CD8-positive, alpha-beta memory T cell (primary cell): ENCODE measurements around the gene SEL1L. TPM values are rescaled to one million over a fixed set of nuclear protein-coding genes. Genes with fewer than 3 reads are reported as not detected.

Experiments
- CTCF ChIA-PET: fragments of 350-600 bp; sonication (Branson Sonifier 250); formaldehyde crosslinking; loops from one replicate; lab custom pipeline; 2021; ENCODE audit warnings: antibody characterized with exemption; lab: Charles Lee
- POLR2A ChIA-PET: fragments of 350-600 bp; sonication (Branson Sonifier 250); formaldehyde crosslinking; loops from one replicate; lab custom pipeline; 2021; ENCODE audit warnings: antibody characterized with exemption; lab: Charles Lee
- DNase-seq, 5 donors: peaks; one replicate each; pipeline versions ENCODE4 v3.0.0 to v3.0.0-alpha.2; 2020 to 2022; ENCODE audit warnings: mixed read lengths in 1 of 5
- H3K27ac ChIP-seq: one replicate; pipeline ENCODE4 v1.7.0; 2013; ENCODE audit warnings: low read depth, mild to moderate bottlenecking, low read length, moderate library complexity
- H3K27me3 ChIP-seq: 2 replicates; pipeline ENCODE4 v1.7.0; 2013; ENCODE audit warnings: low read length, mild to moderate bottlenecking; ENCODE audit not compliant: insufficient read depth, poor library complexity, severe bottlenecking
- H3K36me3 ChIP-seq: 2 replicates; pipeline ENCODE4 v1.7.0; 2013; ENCODE audit warnings: mild to moderate bottlenecking, low read length, moderate library complexity; ENCODE audit not compliant: insufficient read depth
- H3K4me1 ChIP-seq: 2 replicates; pipeline ENCODE4 v1.7.0; 2013; ENCODE audit warnings: mild to moderate bottlenecking, low read length, moderate library complexity; ENCODE audit not compliant: insufficient read depth
- H3K4me3 ChIP-seq: 2 replicates; pipeline ENCODE4 v1.7.0; 2013; ENCODE audit warnings: mild to moderate bottlenecking, low read length
- H3K9me3 ChIP-seq: 2 replicates; pipeline ENCODE4 v1.7.0; 2013; ENCODE audit warnings: mild to moderate bottlenecking, low read length
- H3K27ac Mint-ChIP-seq, 8 donors: one replicate each; pipeline ENCODE4 v1.8.0; 2020 to 2021; ENCODE audit warnings: mixed read lengths in 8 of 8, mild to moderate bottlenecking in 6 of 8, inconsistent platforms in 3 of 8, moderate library complexity in 3 of 8
- H3K27me3 Mint-ChIP-seq, 2 donors: one replicate each; pipeline ENCODE4 v1.8.0; 2020 to 2021; ENCODE audit warnings: mixed read lengths in 2 of 2, mild to moderate bottlenecking in 1 of 2, moderate library complexity in 1 of 2
- H3K36me3 Mint-ChIP-seq, 3 donors: one replicate each; pipeline ENCODE4 v1.8.0; 2020 to 2021; ENCODE audit warnings: mixed read lengths in 3 of 3, inconsistent platforms in 1 of 3, mild to moderate bottlenecking in 1 of 3
- H3K4me1 Mint-ChIP-seq, 3 donors: one replicate each; pipeline ENCODE4 v1.8.0; 2020 to 2021; ENCODE audit warnings: mixed read lengths in 3 of 3, inconsistent platforms in 1 of 3, mild to moderate bottlenecking in 1 of 3
- H3K4me3 Mint-ChIP-seq, 7 donors: one replicate each; pipeline ENCODE4 v1.8.0; 2020 to 2021; ENCODE audit warnings: mixed read lengths in 7 of 7, mild to moderate bottlenecking in 6 of 7, moderate library complexity in 4 of 7, inconsistent platforms in 2 of 7
- H3K9me3 Mint-ChIP-seq, 5 donors: one replicate each; pipeline ENCODE4 v1.8.0; 2020 to 2022; ENCODE audit warnings: mixed read lengths in 5 of 5, mild to moderate bottlenecking in 3 of 5, moderate library complexity in 2 of 5, inconsistent platforms in 1 of 5
- polyA plus RNA-seq: library from polyadenylated mRNA; unstranded; fragments of 300-500 nt; fragmentation: Illumina TruSeq; gene quantifications from one replicate; pipeline ENCODE4 v1.2.3, GENCODE V29; 2021
- total RNA-seq, 2 experiments: library from RNA; stranded (reverse); gene quantifications; one replicate each; pipeline ENCODE4 v1.2.3, GENCODE V29; 2021

The SEL1L gene
- total RNA-seq (10 to 100 TPM; 61.4 to 64.8 TPM), polyA plus RNA-seq (21.7 TPM)

DNA sequence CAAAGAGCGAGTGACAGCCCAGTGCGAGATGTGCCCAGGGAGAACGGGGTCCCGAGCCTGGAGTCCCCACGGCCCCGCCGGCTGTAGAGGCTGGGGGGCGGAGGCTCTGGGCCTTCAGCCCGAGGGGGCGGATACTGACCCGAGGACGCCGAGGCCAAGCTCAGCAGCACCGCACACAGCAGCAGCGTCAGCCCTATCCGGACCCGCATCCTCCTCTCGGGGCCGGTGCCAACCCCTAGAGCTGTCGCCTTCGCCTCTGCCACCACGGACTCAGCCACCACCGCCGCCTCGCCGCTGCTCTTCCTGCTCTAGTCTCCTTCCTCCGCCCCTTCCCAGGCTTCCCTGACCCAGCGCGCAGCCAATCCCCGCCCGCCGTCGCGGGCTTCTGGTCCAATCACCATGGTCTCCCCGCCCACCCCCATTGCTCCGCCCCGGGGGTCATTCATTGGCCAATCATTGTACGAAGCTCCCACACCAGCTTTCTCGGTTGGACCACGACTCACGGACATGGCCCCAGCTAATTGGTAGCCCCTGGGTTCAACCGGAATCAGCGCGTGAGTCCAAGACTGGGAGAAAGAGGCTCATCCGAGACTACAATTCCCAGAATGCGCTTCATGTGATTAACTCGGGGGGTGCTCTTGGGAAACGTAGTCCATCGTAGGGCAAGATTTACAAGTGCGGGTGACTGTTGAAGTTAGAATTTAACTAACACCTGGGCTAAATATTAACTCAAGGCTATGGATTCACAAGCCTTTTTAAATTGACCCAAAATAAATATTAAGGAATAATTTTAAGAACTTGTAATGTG, at the start of gene SEL1L:
SEL1L (minus strand) TSS at position 318 of the 808 bp plus-strand sequence; CDS start at position 209, 109 bp downstream.
- peak; percentile 99 to 100 (median 99) for DNase-seq
- POLR2A ChIA-PET, result interaction anchor here (1.0 kb wide), 1 partner anchor 313 kb away, joined by 12 read pairs; the partner anchor contains the start of gene GTF2A1
- CTCF ChIA-PET, result interaction anchor here (0.6 to 1.3 kb wide), 3 partner anchors 39 to 341 kb away, joined by 3 to 4 read pairs (median 3); no protein-coding TSS in a partner anchor
- H3K4me1 Mint-ChIP-seq, result peaks cover 57 to 71% (median 67%) of the 10 kb centered on the region in 3 donors
- H3K4me3 Mint-ChIP-seq, result peak within 1 kb of the TSS; percentile 95 to 99 (median 97)
- peaks cover 4 to 11% of the 10 kb centered on the region in 2 donors for H3K27me3 Mint-ChIP-seq
- Histone ChIP-seq H3K9me3 (no peaks in the 10 kb centered on the region), H3K27ac (peak within 1 kb of the TSS; percentile 70), H3K36me3 (no peaks in the 10 kb centered on the region), H3K4me3 (peak within 1 kb of the TSS; percentile 79), H3K27me3 (no peaks in the 10 kb centered on the region), H3K4me1 (peaks cover 50% of the 10 kb centered on the region)
- peak within 1 kb of the TSS; percentile 69 to 99 (median 94) for H3K27ac Mint-ChIP-seq
- H3K9me3 Mint-ChIP-seq, result peaks cover 0 to 10% (median 5%) of the 10 kb centered on the region in 5 donors
- H3K36me3 Mint-ChIP-seq, result peaks cover 0 to 18% (median 4%) of the 10 kb centered on the region in 3 donors

DNA sequence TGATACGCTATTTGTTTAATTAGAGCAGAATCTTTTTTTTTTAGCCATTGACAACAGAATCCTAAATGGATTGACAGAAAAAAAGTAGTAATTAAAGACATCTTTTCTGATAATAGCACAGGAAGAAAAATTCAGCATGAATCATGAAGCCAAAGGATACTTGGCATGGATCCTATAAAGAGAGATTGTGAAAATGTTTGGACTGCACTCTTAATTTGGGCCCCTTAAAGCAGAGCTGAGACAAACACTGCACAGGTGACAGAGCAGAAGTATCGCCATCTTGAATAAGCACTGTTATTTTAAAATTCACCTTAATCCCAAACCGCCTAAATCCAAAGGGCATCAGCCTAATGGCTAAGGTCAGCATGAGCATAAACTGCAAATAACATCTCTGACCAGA, 48.8 kb upstream of the SEL1L start:
- no peak overlapping the region for H3K27ac Mint-ChIP-seq
- Histone ChIP-seq H3K27ac (no peak overlapping the region), H3K36me3 (no peaks in the 10 kb centered on the region), H3K9me3 (no peaks in the 10 kb centered on the region), H3K4me3 (no peak overlapping the region), H3K27me3 (no peaks in the 10 kb centered on the region), H3K4me1 (no peaks in the 10 kb centered on the region)
- CTCF ChIA-PET, result no interaction called here
- POLR2A ChIA-PET, result no interaction called here
- no peak for DNase-seq
- H3K36me3 Mint-ChIP-seq, result no peaks in the 10 kb centered on the region
- no peaks in the 10 kb centered on the region for H3K4me1 Mint-ChIP-seq
- peaks cover 8 to 22% of the 10 kb centered on the region in 2 donors for H3K27me3 Mint-ChIP-seq
- no peak overlapping the region for H3K4me3 Mint-ChIP-seq
- peaks cover 0 to 4% (median 0%) of the 10 kb centered on the region in 5 donors for H3K9me3 Mint-ChIP-seq

DNA sequence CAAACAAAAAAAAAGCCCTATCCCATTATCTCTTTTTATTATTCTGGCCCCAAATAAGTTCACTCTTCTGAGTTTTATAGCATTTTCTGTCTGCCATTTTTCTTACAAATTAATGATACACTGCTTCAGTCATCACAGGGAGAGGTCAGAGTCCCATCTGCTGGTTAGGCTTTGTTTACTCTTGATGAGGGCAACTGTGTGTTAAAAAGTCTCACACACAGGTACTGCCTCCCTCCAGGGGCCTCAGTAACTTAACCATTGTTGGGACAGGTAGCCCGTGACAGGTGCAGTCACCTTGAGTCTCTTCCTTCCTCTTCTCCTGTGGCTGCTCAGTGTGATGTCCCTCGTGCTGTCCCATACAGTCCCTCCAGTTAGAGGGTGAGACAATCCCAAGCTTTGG, 45.5 kb upstream of the SEL1L start:
- POLR2A ChIA-PET, result no interaction called here
- Histone ChIP-seq H3K4me1 (no peaks in the 10 kb centered on the region), H3K27me3 (no peaks in the 10 kb centered on the region), H3K9me3 (no peaks in the 10 kb centered on the region), H3K36me3 (no peaks in the 10 kb centered on the region), H3K27ac (no peak overlapping the region), H3K4me3 (no peak overlapping the region)
- Mint-ChIP-seq H3K36me3 (no peaks in the 10 kb centered on the region), H3K9me3 (peaks cover 0 to 2% (median 0%) of the 10 kb centered on the region in 5 donors), H3K27me3 (peaks cover 18 to 33% of the 10 kb centered on the region in 2 donors), H3K4me3 (no peak overlapping the region), H3K27ac (no peak overlapping the region), H3K4me1 (no peaks in the 10 kb centered on the region)
- CTCF ChIA-PET, result no interaction called here
- no peak for DNase-seq

DNA sequence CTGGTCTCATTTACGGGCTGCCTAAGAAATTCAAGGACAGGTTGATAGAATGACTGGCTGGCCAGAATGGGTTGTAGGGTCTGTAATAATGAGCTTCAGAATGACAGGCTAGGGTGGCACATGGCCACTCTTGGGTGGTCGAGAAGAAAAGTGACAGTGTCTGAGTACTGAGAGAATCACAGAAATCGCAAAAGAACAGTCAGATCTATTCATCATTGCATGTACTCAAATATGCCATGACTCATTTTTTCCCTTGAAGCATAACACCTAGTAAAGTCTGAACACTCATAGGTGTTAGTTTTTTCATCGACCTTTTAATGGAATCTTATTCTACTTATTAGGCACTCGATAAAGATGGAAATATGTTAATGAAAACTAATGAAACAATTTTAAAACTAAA, 37.8 kb upstream of the SEL1L start:
- Mint-ChIP-seq H3K9me3 (no peaks in the 10 kb centered on the region), H3K4me3 (no peak overlapping the region), H3K27ac (no peak overlapping the region), H3K27me3 (peaks cover 11 to 27% of the 10 kb centered on the region in 2 donors), H3K36me3 (no peaks in the 10 kb centered on the region), H3K4me1 (no peaks in the 10 kb centered on the region)
- H3K4me3 ChIP-seq, result no peak overlapping the region
- no peaks in the 10 kb centered on the region for H3K27me3 ChIP-seq
- ChIA-PET POLR2A (no interaction called here), CTCF (no interaction called here)
- no peaks in the 10 kb centered on the region for H3K9me3 ChIP-seq
- no peaks in the 10 kb centered on the region for H3K36me3 ChIP-seq
- H3K27ac ChIP-seq, result no peak overlapping the region
- no peaks in the 10 kb centered on the region for H3K4me1 ChIP-seq
- no peak for DNase-seq

DNA sequence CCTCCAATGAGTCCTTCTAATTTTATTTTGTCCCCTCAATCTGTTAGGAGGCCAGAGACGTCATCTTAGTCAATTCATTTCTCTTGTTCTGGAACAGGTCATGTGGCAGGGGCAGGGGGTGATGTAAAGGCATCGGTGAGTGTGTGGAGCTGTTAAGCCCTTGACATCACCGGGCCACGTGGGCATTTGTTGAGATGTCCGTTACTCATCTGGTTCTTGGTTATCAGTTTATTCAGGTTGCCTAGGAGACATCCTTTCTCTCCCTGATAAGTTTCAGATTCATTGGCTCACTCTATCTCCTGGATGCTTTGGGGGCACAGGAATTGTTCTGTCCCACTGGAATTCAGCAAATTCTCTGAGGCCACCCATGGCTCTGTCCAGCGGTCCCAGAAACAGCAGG, 33.6 kb upstream of the SEL1L start:
- CTCF ChIA-PET, result no interaction called here
- Mint-ChIP-seq H3K4me1 (no peaks in the 10 kb centered on the region), H3K36me3 (no peaks in the 10 kb centered on the region), H3K27me3 (peaks cover 10 to 25% of the 10 kb centered on the region in 2 donors), H3K4me3 (no peak overlapping the region), H3K27ac (no peak overlapping the region), H3K9me3 (no peaks in the 10 kb centered on the region)
- Histone ChIP-seq H3K27ac (no peak overlapping the region), H3K27me3 (no peaks in the 10 kb centered on the region), H3K4me3 (no peak overlapping the region), H3K4me1 (no peaks in the 10 kb centered on the region), H3K36me3 (no peaks in the 10 kb centered on the region), H3K9me3 (no peaks in the 10 kb centered on the region)
- DNase-seq, result no peak
- POLR2A ChIA-PET, result no interaction called here

DNA sequence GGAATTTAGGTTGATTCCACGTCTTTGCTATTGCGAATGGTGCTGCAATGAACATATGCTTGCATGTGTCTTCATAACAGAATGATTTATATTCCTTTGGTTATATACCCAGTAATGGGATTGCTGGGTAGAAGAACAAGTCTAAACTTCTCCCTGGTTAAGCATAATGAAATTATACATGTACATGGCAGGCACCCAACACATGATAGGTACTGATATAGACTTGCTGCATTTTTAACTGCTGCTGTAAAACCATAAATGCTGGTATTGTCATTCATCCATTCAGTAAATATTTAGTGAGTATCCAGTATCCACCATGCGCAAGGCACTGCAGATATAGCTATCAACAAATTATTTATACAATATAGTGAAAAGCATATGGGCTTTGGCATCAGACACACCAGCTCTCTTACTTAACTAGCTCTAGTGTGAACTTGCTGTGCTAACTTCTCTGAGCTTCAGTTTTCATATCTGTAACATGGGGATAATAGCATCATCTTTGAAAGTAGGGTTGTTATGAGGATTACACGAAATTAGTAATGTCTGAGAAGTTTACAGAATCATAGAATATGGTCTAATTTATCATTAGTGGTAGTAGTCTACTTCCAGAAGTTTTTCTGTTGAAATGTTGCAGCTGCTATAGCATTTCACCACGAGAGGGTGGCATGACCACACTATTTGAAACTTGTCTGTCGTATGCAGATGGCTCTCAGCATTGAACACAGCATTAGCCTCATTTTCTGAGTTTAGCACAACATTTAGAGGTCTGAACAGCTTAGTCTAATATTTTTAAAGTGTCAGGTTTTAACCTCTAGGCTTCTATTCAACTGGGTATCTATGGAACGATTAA, 32.0 kb upstream of the SEL1L start:
- Histone ChIP-seq H3K36me3 (no peaks in the 10 kb centered on the region), H3K4me3 (no peak overlapping the region), H3K9me3 (no peaks in the 10 kb centered on the region), H3K27me3 (no peaks in the 10 kb centered on the region), H3K4me1 (no peaks in the 10 kb centered on the region), H3K27ac (no peak overlapping the region)
- ChIA-PET CTCF (no interaction called here), POLR2A (no interaction called here)
- H3K4me3 Mint-ChIP-seq, result no peak overlapping the region
- peaks cover 10 to 29% of the 10 kb centered on the region in 2 donors for H3K27me3 Mint-ChIP-seq
- H3K9me3 Mint-ChIP-seq, result no peaks in the 10 kb centered on the region
- no peaks in the 10 kb centered on the region for H3K36me3 Mint-ChIP-seq
- no peak overlapping the region for H3K27ac Mint-ChIP-seq
- no peaks in the 10 kb centered on the region for H3K4me1 Mint-ChIP-seq
- DNase-seq, result no peak

DNA sequence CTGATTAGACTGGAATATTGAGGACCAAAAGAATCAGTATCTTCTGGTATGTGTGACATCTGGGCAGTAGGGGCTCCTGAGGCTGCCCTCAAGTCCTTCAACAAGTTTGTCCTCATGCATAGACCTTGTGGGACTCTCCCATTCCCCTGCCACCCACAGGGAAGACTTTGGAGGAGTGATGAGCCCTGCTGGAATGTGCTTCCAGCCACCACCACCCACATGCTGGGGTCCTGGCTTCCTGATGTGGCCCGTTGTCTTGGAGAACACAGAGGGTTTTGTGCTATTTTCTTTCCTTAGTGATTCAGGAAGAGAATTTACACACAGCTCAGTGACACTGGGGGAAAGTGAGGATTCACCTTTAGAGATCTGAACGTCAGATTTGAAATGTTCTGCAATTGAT, 29.2 kb upstream of the SEL1L start:
- Mint-ChIP-seq H3K36me3 (no peaks in the 10 kb centered on the region), H3K4me1 (no peaks in the 10 kb centered on the region), H3K27me3 (peaks cover 8 to 20% of the 10 kb centered on the region in 2 donors), H3K9me3 (peaks cover 0 to 4% (median 0%) of the 10 kb centered on the region in 5 donors), H3K4me3 (no peak overlapping the region), H3K27ac (no peak overlapping the region)
- Histone ChIP-seq H3K36me3 (no peaks in the 10 kb centered on the region), H3K4me1 (no peaks in the 10 kb centered on the region), H3K4me3 (no peak overlapping the region), H3K27me3 (no peaks in the 10 kb centered on the region), H3K27ac (no peak overlapping the region), H3K9me3 (no peaks in the 10 kb centered on the region)
- DNase-seq, result no peak
- CTCF ChIA-PET, result no interaction called here
- POLR2A ChIA-PET, result no interaction called here
